ENCODE measurements around the gene WDR44.

DNA sequence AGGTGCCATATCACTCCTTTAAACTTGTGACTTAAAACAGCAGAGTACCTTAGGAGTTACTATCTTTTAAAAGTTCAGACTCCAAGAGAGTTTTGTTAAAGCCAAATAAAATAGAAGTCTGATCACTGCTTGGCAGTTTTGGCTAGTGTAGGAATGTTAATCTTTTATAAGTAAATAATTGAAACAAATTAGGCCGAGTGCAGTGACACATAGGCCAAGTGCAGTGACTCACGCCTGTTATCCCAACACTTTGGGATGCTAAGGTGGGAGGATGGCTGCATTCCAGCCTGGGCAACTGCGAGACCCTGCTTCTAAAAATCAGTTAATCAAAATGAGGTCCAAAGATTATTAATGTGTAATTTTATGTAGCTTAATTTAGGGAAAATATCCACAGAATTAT lies 37.2 kb downstream of the WDR44 start:
- TF ChIP-seq, protein P1, sequence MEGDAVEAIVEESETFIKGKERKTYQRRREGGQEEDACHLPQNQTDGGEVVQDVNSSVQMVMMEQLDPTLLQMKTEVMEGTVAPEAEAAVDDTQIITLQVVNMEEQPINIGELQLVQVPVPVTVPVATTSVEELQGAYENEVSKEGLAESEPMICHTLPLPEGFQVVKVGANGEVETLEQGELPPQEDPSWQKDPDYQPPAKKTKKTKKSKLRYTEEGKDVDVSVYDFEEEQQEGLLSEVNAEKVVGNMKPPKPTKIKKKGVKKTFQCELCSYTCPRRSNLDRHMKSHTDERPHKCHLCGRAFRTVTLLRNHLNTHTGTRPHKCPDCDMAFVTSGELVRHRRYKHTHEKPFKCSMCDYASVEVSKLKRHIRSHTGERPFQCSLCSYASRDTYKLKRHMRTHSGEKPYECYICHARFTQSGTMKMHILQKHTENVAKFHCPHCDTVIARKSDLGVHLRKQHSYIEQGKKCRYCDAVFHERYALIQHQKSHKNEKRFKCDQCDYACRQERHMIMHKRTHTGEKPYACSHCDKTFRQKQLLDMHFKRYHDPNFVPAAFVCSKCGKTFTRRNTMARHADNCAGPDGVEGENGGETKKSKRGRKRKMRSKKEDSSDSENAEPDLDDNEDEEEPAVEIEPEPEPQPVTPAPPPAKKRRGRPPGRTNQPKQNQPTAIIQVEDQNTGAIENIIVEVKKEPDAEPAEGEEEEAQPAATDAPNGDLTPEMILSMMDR (IDR thresholded peaks at IDR 0.05): no peak
- no peak for TF ChIP-seq POLR2A (IDR thresholded peaks at IDR 0.05)
